Fibroblast of mammary gland (primary cell): ENCODE results near the gene ARHGAP26.

Source experiments
- DNase-seq: peaks from one replicate; pipeline ENCODE4 v3.0.0-alpha.2; 2010; ENCODE audit warnings: low read depth
- H3K4me3 ChIP-seq: 2 replicates; pipeline ENCODE4 v1.5.1; 2011; ENCODE audit warnings: low read depth, mild to moderate bottlenecking, low read length, moderate library complexity; ENCODE audit not compliant: control insufficient read depth
- CTCF ChIP-seq: conservative IDR thresholded peaks from 2 replicates; pipeline ENCODE4 v1.5.1; 2011; ENCODE audit warnings: low read depth, low read length, inconsistent platforms; ENCODE audit not compliant: control insufficient read depth, insufficient read depth

The ARHGAP26 gene

GRCh38 chr5:143006501-143006900 lies 236.3 kb downstream of the ARHGAP26 start:
- no peak for DNase-seq
- H3K4me3 ChIP-seq: no peak overlapping the region
- TF ChIP-seq CTCF: no peak

- TF ChIP-seq CTCF: no peak
- H3K4me3 ChIP-seq: no peak overlapping the region
- DNase-seq: no peak
These were observed 237.9 kb downstream of the ARHGAP26 start for GRCh38 chr5:143008032-143008431.

GRCh38 chr5:143008809-143009521 lies 238.8 kb downstream of the ARHGAP26 start:
- peak; percentile 29 for TF ChIP-seq CTCF
- H3K4me3 ChIP-seq: no peak overlapping the region
- peak; percentile 100 for DNase-seq

- no peak overlapping the region for H3K4me3 ChIP-seq
- peak; percentile 31 for DNase-seq
These were observed 240.2 kb downstream of the ARHGAP26 start for GRCh38 chr5:143010351-143010750.

GRCh38 chr5:143011585-143011984 lies 241.4 kb downstream of the ARHGAP26 start:
- no peak overlapping the region for H3K4me3 ChIP-seq
- no peak for TF ChIP-seq CTCF
- DNase-seq: peak; percentile 70

More at GRCh38 chr5:143010351-143010750, 240.2 kb downstream of the ARHGAP26 start:
- TF ChIP-seq CTCF: no peak

GRCh38 chr5:143013176-143013891 lies 243.2 kb downstream of the ARHGAP26 start:
- no peak overlapping the region for H3K4me3 ChIP-seq
- no peak for DNase-seq
- no peak for TF ChIP-seq CTCF
